ENCODE measurements around the gene CNOT6. TPM values are rescaled to one million over a fixed set of nuclear protein-coding genes. Genes with fewer than 3 reads are reported as not detected.
A peak's percentile ranks its signal among the peaks of the same experiment; 100 is the strongest.

CNOT6 gene
- total RNA-seq, 4 donors from 2014 or later, result 15.8 to 25.7 (median 24.1) TPM

DNA sequence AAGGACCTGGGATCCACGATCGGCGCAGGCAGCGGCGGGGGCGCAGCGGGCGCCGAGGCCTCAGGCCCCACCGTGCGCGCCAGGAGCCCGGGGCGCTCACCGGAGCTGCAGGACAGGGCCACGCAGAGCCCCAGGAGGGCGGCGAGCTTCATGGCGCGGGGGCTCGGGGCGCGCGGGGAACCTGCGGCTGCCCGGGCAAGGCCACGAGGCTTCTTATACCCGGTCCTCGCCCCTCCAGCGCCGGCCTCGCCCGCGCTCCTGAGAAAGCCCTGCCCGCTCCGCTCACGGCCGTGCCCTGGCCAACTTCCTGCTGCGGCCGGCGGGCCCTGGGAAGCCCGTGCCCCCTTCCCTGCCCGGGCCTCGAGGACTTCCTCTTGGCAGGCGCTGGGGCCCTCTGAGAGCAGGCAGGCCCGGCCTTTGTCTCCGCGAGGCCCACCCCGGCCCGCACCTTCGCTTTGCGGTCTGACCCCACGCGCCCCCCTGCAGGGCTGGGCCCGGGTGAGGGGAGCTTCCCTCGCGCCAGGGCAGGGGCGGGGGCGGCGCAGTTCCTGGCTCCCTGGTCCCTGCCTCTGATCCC lies 97.2 kb downstream of the CNOT6 start, which contains the start of gene SCGB3A1:
Gene SCGB3A1 (minus strand): TSS at position 189 of the 577 bp plus-strand sequence. CDS start 37 bp downstream, at position 152.
- WGBS, 2 donors (ENCODE audit: low coverage in 1 of 2), result 20% methylated on average over 1 of the region's 60 CpGs; no CpG with 5 or more reads in 1 of the 2 donors

GRCh38 chr5:180592176-180592575 lies 98.0 kb downstream of the CNOT6 start:
- 86 to 90% methylated on average over 5 to 6 of the region's 10 CpGs for WGBS, 2 donors (ENCODE audit: low coverage in 1 of 2)
- Histone ChIP-seq H3K4me1 (peaks cover 0 to 21% (median 0%) of the 10 kb centered on the region in 3 donors), H3K27me3 (peaks cover 64% of the 10 kb centered on the region), H3K9me3 (no peaks in the 10 kb centered on the region), H3K36me3 (no peaks in the 10 kb centered on the region), H3K4me3 (no peak overlapping the region), H3K27ac (no peak overlapping the region)
- TF ChIP-seq, protein P1, sequence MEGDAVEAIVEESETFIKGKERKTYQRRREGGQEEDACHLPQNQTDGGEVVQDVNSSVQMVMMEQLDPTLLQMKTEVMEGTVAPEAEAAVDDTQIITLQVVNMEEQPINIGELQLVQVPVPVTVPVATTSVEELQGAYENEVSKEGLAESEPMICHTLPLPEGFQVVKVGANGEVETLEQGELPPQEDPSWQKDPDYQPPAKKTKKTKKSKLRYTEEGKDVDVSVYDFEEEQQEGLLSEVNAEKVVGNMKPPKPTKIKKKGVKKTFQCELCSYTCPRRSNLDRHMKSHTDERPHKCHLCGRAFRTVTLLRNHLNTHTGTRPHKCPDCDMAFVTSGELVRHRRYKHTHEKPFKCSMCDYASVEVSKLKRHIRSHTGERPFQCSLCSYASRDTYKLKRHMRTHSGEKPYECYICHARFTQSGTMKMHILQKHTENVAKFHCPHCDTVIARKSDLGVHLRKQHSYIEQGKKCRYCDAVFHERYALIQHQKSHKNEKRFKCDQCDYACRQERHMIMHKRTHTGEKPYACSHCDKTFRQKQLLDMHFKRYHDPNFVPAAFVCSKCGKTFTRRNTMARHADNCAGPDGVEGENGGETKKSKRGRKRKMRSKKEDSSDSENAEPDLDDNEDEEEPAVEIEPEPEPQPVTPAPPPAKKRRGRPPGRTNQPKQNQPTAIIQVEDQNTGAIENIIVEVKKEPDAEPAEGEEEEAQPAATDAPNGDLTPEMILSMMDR (IDR thresholded peaks at IDR 0.05), result no peak
- TF ChIP-seq POLR2A (IDR thresholded peaks at IDR 0.05) (no peak), POLR2AphosphoS5 (IDR thresholded peaks at IDR 0.05) (no peak), EP300 (IDR thresholded peaks at IDR 0.05) (no peak)
- no peak for ATAC-seq

More for the DNA sequence above, 97.2 kb downstream of the CNOT6 start, which contains the start of gene SCGB3A1:
- no peak for TF ChIP-seq POLR2AphosphoS5 (IDR thresholded peaks at IDR 0.05)
- no peak for TF ChIP-seq EP300 (IDR thresholded peaks at IDR 0.05)
- TF ChIP-seq, protein P1 (IDR thresholded peaks at IDR 0.05), result no peak
- TF ChIP-seq POLR2A (IDR thresholded peaks at IDR 0.05), result no peak
- Histone ChIP-seq H3K9me3 (no peaks in the 10 kb centered on the region), H3K27me3 (peaks cover 64% of the 10 kb centered on the region), H3K36me3 (no peaks in the 10 kb centered on the region), H3K4me1 (peaks cover 0 to 21% (median 0%) of the 10 kb centered on the region in 3 donors), H3K4me3 (peak within 1 kb of the TSS in 1 of 2 donors; percentile 30), H3K27ac (no peak within 1 kb of the TSS)
- ATAC-seq, result no peak

DNA sequence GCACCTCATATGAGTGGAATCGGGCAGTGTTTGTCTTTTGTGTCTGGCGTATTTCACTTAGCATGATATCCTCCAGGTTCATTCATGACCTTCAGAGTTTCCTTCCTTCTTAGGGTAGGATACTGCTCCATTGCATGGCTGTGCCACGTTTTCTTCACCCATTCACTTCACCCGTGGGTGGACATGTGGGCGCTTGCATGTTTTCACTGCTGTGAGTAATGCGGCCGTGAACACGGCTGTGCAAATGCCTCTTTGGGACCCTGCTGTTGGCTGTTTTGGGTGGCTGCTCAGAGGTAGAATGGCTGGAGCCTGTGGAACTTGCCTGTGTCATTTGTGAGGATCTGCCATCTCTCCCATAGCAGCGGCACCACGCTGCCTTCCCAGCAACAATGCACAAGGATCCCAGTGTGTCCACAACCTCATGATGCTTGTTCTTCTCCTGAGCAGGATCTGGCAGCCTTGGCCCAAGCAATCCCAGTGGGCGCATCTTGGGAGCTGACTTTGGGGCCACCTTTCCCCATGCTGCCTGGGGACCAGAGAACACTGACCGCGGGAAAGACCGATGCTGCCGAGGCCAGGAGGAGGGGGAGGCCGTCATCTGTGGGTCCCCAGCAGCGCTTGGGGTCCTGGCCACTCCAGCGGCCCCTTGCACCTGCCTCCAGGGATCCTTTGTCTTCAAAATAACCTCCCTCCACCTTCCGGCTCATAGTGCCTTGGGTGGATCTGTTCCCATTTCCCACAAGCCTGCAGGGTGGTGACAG lies 99.4 kb downstream of the CNOT6 start:
- Histone ChIP-seq H3K9me3 (no peaks in the 10 kb centered on the region), H3K27me3 (peaks cover 59% of the 10 kb centered on the region), H3K27ac (no peak overlapping the region), H3K4me3 (no peak overlapping the region), H3K36me3 (no peaks in the 10 kb centered on the region), H3K4me1 (peaks cover 0 to 21% (median 0%) of the 10 kb centered on the region in 3 donors)
- TF ChIP-seq EP300 (IDR thresholded peaks at IDR 0.05) (no peak), POLR2A (IDR thresholded peaks at IDR 0.05) (no peak), POLR2AphosphoS5 (IDR thresholded peaks at IDR 0.05) (no peak)
- TF ChIP-seq, protein P1 (IDR thresholded peaks at IDR 0.05), result no peak
- no peak for ATAC-seq
- WGBS, 2 donors (ENCODE audit: low coverage in 1 of 2), result 88 to 90% methylated on average over 6 to 14 of the region's 19 CpGs

DNA sequence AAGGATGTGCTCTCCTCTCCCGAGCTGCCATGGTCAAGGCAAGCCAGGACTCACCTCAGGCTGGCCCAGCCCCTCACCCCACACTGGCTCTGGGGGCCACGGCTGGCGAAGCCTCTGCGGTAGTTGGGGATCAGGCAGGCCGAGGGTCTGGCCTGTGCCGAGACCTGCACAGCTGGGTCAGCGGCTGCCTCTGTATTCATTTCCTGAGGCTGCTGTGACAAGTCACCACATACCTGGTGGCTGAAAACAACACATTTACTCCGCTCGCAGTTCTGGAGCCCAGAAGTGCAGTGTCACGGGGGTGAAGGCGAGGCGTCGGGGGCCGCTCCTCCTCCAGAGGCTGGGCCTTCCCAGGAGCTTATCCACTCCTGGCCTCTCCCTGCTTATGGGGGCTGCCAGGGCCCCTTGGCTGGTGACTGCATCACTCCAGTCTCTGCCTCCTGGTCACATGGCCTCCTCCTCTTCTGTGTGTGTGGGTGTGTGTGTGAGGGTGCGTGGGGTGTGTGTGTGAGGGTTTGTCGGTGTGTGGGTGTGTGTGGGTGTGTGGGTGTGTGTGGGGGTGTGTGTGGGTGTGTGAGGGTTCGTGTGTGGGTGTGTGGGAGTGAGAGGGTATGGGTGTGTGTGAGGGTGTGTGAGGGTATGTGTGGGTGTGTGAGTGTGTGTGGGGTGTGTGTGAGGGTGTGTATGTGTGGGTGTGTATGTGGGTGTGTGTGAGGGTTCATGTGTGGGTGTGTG lies 100.3 kb downstream of the CNOT6 start:
- no peak overlapping the region for H3K4me3 ChIP-seq

More for the DNA sequence above, 100.3 kb downstream of the CNOT6 start:
- Histone ChIP-seq H3K27me3 (peaks cover 51% of the 10 kb centered on the region), H3K27ac (no peak overlapping the region), H3K9me3 (no peaks in the 10 kb centered on the region), H3K4me1 (peaks cover 0 to 21% (median 0%) of the 10 kb centered on the region in 3 donors), H3K36me3 (no peaks in the 10 kb centered on the region)
- TF ChIP-seq POLR2AphosphoS5 (IDR thresholded peaks at IDR 0.05) (no peak), EP300 (IDR thresholded peaks at IDR 0.05) (no peak)
- TF ChIP-seq, protein P1 (IDR thresholded peaks at IDR 0.05), result no peak
- 56 to 100% methylated on average over 1 to 2 of the region's 17 CpGs for WGBS, 2 donors (ENCODE audit: low coverage in 1 of 2)
- ATAC-seq, result no peak
